GM23338 (cell line): Measurements from ENCODE around the gene PCSK4.

Source experiments
- EZH2 ChIP-seq: fragments of 200-600 bp; sonication (generic); IDR thresholded peaks from one replicate; pipeline ENCODE4 v1.8.0; 2017; ENCODE audit warnings: antibody characterized with exemption, mild to moderate bottlenecking, low read depth; ENCODE audit not compliant: unreplicated experiment
- EZH2phosphoT487 ChIP-seq: fragments of 200-600 bp; sonication (generic); IDR thresholded peaks from one replicate; pipeline ENCODE4 v1.8.1; 2018; ENCODE audit warnings: antibody characterized with exemption; ENCODE audit not compliant: unreplicated experiment
- NANOG ChIP-seq: IDR thresholded peaks from 2 replicates; pipeline ENCODE4 v1.6.1; 2016; ENCODE audit warnings: antibody characterized with exemption, borderline replicate concordance
- POLR2AphosphoS5 ChIP-seq: IDR thresholded peaks from 2 replicates; pipeline ENCODE4 v1.6.1; 2016; ENCODE audit warnings: antibody characterized with exemption, low read depth
- ZNF114 ChIP-seq: fragments of 250-450 bp; sonication (Bioruptor Pico); IDR thresholded peaks from 2 replicates; pipeline ENCODE4 v1.5.0; 2020; ENCODE audit warnings: mild to moderate bottlenecking, moderate library complexity
- ZNF331 ChIP-seq: fragments of 250-450 bp; sonication (Bioruptor Pico); IDR thresholded peaks from 2 replicates; pipeline ENCODE4 v1.5.0; 2020; ENCODE audit warnings: low read depth, mild to moderate bottlenecking, moderate library complexity
- ZNF462 ChIP-seq: fragments of 250-450 bp; sonication (Bioruptor Pico); IDR thresholded peaks from 2 replicates; pipeline ENCODE4 v1.5.0; 2020; ENCODE audit warnings: mild to moderate bottlenecking, moderate library complexity
- TF ChIP-seq, protein P1 (sequence below), 2 experiments: fragments of 200-600 bp in 1 of 2; sonication (generic) in 1 of 2; conservative IDR thresholded peaks; 2 replicates each; pipeline versions ENCODE4 v1.5.1 to v1.6.1; 2016 to 2017; ENCODE audit warnings: antibody characterized with exemption in 2 of 2, low read depth in 2 of 2, mild to moderate bottlenecking in 2 of 2, moderate library complexity in 1 of 2
- TF ChIP-seq, protein P2 (sequence below): IDR thresholded peaks from 2 replicates; pipeline ENCODE4 v1.6.1; 2016; ENCODE audit warnings: antibody characterized with exemption
- TF ChIP-seq, protein P3 (sequence below): IDR thresholded peaks from one replicate; pipeline ENCODE4 v1.6.1; 2018; ENCODE audit warnings: antibody characterized with exemption; ENCODE audit not compliant: unreplicated experiment

DNA sequence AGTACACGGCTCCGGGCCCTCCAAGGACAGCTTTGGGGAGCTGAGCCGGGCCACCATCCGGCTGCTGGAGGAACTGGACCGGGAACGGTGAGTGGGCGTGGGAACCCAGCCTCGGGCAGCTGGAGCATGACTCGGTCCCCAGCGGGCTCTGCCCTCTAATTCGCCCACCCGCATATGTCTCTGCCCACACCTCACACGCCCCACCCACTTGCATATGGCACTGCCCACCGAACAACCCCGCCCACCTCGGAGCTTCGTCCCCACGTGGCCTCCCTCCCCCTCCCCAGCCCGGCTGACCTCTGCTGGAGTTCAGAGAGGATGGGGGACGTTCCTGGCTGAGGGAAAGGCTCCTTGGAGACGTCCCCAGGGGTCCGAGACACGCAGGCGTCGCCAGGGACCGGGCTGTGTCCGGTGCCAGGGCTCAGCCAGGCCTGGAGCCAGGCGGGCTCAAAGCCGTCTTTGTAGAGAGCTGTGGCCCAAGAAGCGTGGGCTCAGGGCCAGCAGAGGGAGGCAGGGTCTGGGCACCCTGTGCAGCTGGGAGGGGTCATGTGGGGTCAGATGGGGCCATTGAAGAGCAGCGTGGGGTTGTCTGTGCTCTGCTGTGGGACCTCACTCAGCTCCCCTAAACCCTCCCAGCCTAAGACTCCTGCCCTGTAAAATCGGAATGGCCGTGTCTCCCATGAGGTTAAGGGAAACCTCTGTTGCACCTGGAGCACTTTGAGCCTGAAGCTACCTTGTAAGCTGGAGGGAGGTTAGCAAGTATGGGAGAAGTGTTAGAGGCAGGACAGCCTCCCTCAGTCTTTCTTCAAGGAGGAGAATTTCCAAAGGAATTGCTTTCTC is 36.4 kb downstream of the PCSK4 start:
- TF ChIP-seq, protein P1, sequence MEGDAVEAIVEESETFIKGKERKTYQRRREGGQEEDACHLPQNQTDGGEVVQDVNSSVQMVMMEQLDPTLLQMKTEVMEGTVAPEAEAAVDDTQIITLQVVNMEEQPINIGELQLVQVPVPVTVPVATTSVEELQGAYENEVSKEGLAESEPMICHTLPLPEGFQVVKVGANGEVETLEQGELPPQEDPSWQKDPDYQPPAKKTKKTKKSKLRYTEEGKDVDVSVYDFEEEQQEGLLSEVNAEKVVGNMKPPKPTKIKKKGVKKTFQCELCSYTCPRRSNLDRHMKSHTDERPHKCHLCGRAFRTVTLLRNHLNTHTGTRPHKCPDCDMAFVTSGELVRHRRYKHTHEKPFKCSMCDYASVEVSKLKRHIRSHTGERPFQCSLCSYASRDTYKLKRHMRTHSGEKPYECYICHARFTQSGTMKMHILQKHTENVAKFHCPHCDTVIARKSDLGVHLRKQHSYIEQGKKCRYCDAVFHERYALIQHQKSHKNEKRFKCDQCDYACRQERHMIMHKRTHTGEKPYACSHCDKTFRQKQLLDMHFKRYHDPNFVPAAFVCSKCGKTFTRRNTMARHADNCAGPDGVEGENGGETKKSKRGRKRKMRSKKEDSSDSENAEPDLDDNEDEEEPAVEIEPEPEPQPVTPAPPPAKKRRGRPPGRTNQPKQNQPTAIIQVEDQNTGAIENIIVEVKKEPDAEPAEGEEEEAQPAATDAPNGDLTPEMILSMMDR (conservative IDR thresholded peaks at IDR 0.05; ENCODE audit: low read depth in 2 of 2): no peak
- TF ChIP-seq EZH2: no peak
- TF ChIP-seq EZH2phosphoT487: no peak
- TF ChIP-seq ZNF114 (CRISPR knock-in tag): no peak
- TF ChIP-seq, protein P2, sequence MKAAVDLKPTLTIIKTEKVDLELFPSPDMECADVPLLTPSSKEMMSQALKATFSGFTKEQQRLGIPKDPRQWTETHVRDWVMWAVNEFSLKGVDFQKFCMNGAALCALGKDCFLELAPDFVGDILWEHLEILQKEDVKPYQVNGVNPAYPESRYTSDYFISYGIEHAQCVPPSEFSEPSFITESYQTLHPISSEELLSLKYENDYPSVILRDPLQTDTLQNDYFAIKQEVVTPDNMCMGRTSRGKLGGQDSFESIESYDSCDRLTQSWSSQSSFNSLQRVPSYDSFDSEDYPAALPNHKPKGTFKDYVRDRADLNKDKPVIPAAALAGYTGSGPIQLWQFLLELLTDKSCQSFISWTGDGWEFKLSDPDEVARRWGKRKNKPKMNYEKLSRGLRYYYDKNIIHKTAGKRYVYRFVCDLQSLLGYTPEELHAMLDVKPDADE: no peak
- TF ChIP-seq, protein P3, sequence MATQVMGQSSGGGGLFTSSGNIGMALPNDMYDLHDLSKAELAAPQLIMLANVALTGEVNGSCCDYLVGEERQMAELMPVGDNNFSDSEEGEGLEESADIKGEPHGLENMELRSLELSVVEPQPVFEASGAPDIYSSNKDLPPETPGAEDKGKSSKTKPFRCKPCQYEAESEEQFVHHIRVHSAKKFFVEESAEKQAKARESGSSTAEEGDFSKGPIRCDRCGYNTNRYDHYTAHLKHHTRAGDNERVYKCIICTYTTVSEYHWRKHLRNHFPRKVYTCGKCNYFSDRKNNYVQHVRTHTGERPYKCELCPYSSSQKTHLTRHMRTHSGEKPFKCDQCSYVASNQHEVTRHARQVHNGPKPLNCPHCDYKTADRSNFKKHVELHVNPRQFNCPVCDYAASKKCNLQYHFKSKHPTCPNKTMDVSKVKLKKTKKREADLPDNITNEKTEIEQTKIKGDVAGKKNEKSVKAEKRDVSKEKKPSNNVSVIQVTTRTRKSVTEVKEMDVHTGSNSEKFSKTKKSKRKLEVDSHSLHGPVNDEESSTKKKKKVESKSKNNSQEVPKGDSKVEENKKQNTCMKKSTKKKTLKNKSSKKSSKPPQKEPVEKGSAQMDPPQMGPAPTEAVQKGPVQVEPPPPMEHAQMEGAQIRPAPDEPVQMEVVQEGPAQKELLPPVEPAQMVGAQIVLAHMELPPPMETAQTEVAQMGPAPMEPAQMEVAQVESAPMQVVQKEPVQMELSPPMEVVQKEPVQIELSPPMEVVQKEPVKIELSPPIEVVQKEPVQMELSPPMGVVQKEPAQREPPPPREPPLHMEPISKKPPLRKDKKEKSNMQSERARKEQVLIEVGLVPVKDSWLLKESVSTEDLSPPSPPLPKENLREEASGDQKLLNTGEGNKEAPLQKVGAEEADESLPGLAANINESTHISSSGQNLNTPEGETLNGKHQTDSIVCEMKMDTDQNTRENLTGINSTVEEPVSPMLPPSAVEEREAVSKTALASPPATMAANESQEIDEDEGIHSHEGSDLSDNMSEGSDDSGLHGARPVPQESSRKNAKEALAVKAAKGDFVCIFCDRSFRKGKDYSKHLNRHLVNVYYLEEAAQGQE: no peak
- no peak; the same call in 1 of the 2 replicates for TF ChIP-seq POLR2AphosphoS5
- TF ChIP-seq ZNF331 (CRISPR knock-in tag): no peak
- TF ChIP-seq NANOG: no peak
- TF ChIP-seq ZNF462 (CRISPR knock-in tag): no peak
